ENCODE measurements around the gene MCU.

DNA sequence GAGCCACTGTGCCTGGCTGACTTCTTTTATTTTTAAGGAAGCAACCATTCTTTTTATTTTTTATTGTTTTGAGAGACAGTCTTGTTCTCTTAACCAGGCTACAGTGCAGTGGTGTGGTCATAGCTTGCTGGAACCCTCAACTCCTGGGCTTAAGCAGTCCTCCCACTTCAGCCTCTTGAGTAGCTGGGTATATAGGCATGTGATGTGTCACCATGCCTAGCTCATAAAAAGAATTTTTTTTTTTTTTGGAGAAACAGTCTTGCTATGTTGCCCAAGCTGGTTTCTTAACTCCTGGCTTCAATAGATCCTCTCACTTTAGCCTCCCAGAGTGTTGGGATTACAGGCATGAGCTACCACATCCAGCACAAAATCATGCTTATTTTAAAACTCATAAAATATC, 5.8 kb downstream of the MCU start:
- TF ChIP-seq FOXA1 (IDR thresholded peaks at IDR 0.05): no peak
- TF ChIP-seq ELF4 (IDR thresholded peaks at IDR 0.05): no peak
- no peak for TF ChIP-seq FOXK2 (IDR thresholded peaks at IDR 0.05)
- no peak for TF ChIP-seq BHLHE40 (IDR thresholded peaks at IDR 0.05; ENCODE audit: borderline replicate concordance)
- no peak for TF ChIP-seq ARNT (IDR thresholded peaks at IDR 0.05)
- TF ChIP-seq, protein P1, sequence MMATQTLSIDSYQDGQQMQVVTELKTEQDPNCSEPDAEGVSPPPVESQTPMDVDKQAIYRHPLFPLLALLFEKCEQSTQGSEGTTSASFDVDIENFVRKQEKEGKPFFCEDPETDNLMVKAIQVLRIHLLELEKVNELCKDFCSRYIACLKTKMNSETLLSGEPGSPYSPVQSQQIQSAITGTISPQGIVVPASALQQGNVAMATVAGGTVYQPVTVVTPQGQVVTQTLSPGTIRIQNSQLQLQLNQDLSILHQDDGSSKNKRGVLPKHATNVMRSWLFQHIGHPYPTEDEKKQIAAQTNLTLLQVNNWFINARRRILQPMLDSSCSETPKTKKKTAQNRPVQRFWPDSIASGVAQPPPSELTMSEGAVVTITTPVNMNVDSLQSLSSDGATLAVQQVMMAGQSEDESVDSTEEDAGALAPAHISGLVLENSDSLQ (IDR thresholded peaks at IDR 0.05): no peak
- TF ChIP-seq CTBP1 (IDR thresholded peaks at IDR 0.05; ENCODE audit: borderline replicate concordance): no peak
- TF ChIP-seq SP1 (IDR thresholded peaks at IDR 0.05): no peak

Measured in HEK293T (cell line).